H4 (cell line): ENCODE results near the gene FRAS1. TPM values are rescaled to one million over a fixed set of nuclear protein-coding genes. Genes with fewer than 3 reads are reported as not detected.
"Not testable (repeated sequence)": the region's sequence is repeated elsewhere in the genome, so short reads cannot be mapped to it uniquely, and the experiment has no call there.

Experiments used
- DNase-seq: peaks from one replicate; pipeline ENCODE4 v3.0.0-alpha.2; 2015; ENCODE audit warnings: low spot score
- total RNA-seq: library from RNA; depleted of rRNA; stranded (reverse); fragments of >200 nt; shearing (Covaris generic); gene quantifications from 2 replicates; pipeline ENCODE4 v1.2.3, GENCODE V29; 2014

The FRAS1 gene
- total RNA-seq, 1 experiment from 2014 or later = 0.43 TPM

DNA sequence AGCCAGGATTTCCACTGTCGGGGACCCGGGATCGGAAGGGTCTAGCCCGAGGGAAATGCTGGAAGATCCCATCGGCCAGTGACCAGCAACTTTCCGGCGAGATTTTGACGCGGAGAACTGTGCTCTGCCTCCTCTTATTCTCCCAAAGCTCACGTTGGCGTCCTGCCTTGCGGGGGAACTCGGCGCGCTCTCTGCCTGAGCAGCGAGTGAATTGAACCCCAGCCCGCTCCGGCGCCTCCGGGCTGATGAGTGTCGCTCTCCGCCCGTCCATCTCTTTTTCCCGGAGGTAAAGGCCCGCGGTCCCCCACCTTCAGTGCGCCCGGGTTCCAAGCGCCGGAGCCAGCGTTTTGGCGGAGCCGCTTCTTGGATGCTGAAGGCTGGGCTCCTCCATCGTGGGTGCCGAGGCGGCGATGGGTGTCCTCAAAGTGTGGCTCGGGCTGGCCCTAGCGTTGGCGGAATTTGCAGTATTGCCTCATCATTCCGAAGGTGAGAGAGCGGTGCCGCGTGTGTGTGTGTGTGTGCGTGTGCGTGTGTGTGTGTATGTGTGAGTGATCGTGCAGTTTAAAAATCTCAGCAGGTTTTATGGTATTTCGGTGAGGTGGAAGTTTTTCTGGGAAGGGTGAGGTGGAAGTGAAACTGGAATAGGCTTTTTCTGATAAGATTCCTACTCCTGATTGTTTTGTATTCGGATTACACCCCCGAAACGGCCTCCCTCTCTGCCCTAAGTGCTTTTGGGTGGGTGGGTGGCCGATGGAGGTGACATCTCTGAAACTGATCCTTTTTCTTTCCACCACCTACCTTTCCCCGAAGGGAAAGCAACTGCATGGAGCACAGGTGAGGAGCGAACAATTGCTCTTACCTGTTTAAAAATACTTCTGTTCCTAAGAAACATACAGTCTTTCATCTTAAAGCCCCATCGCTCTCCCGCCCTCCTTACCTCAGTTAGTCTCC is 752 bp downstream of the FRAS1 start:
- peak; percentile 23 for DNase-seq

DNA sequence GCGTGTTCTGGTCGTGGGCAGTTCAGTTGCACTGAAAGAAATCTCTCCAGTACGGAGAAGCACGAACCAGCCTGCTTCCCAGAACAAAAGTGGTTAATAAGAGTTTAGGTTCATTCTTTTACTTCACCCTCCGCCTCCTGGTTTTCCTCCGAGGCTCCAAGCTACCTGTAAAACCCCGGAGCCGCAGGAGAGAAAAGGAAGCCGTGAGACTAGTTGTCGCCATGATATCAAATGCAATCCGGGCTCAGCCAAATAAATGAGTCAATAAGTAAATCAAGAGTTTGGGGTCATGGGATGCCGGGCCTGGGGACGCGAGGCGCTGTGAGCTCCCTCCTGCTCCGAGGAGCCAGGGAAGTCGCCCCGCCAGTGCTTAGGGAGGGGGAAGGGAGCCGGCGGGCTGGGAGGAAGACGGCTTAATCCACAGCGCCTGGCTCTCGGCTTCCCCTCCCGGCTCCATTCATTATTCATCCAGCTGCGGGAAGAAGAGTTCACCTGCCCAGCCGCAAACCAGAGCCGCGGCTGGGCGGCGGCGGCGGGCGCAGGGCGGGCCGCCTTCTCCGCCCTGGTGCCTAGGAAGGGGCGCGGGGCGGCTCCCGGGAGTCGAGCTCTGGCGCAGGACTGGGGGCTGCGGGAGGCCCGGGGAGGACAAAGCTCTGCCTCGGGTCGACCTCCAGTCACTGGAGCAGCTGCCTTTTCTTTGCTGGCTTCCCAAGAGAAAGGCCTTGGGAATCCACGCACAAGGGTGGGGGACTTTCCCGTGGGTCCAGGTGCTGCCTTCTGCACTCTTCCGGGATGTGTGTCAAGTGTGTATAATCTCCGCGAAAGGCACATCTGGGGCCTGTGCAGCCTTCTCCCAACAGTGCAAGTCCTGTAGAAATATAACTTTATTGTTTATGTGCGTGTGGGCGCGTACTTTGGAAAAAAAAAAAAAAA is 1.7 kb downstream of the FRAS1 start:
- no peak for DNase-seq

DNA sequence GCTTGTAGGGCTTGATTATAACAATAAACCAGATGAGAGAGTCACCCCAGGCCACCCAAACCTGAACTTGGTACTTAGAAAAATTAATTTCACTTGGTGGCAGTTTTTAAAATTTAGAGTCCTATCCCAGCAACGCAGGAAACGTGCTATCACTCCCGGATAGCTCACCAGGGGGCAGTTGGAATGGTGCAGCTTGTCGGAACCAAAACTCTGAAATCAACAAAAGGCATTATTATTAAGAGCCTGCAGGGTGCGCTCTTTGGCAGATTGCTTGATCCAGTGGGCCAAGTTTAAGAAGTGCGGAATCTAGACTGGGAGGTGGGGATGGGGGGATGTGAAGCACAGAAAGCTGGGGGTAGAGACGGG is 2.4 kb downstream of the FRAS1 start:
- peak; percentile 68 for DNase-seq

DNA sequence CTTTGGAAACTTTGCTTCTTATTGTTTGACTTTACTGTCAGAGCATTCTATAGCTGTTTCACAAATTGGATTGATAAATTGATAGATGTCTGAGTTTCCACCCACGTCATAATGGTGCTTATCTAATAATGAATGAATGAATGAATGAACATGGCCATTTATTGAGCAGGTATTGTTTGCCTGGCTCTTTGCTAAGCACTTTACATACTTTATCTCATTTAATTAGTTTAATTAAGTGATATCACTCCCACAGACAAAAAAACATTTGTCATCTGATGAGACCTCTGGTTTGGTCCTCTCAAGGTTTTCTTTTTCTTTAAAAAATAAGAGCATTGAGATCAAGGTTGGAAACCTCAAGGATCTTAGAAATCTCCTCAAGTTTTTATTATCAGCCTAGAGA is 2.8 kb downstream of the FRAS1 start:
- no peak for DNase-seq

DNA sequence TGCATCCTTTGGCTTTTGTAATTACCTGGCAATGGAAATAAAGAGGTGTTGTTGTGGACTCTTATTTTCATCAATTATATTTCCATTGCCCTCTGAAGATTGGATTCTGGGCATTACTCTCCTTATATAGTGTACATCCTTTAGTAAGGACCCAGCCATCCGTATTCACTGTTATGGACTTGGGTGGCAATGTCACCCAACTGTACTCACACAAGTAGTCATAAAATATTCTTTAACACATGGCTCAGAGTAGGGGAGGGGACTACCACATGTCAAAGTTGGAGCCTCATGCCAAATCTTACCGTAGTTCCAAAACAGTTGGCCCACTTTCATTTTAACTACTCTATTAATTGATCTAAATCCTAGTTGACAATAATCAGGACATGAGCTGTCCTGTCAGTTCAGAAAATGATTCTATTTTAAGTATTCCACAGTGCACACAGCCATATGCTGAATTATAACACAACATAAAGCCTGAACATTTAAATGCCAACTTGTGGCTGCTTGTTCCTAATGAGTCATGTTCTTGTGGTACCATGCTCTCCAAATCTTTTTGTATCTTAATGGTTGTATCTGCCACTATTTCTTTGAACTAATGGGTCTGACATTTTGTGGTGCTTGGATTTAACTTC is 4.9 kb downstream of the FRAS1 start:
- no peak for DNase-seq

DNA sequence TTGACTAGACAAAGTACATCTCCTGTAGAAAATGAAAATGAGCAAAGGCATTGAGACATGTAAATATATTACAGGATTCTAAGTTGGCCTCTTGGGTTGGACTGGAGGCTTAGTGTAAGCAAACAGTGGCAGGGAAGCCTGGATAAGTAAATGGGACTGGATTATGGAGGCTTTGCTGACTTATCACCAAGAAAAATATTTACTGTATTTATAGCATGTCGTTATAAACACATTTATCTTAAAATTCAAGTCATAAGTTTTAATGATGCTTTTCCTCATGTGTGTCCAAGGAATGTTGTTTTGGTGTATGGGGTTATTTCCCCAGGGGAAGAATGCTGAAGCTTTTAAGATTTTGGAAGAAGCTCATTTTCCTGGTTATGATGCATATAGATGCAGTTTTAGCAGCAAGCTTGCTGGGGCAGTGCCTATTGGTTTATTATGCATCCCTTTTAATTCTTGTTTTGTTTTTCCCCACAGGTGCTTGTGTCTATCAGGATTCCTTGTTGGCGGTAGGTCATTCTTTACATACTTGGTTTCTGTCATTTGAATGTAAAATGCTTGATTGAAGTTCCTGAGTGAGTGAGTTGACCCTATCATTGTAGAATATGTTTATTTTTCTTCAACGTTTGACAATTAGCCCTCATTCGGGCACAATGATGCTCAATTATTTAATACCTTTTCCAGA is 8.5 kb downstream of the FRAS1 start:
- no peak for DNase-seq

DNA sequence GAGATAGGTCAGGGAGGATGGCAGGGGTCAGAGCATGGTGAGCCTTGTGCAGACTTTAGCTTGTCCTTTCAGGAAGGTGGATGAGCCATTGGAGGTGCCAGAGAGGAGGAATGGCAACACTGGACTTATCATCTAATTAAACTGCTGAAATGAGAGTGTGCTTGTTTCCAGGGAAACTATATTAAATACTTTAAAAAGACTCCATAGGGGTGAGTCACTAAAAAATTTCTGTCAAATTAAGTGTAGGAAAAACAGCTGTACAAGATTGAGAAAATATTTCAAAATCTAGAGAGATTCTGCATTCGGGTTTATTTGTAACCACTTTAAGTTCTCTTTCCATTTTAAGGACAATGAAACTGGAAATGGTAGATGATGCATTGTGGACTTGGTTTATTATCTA is 11.4 kb downstream of the FRAS1 start:
- DNase-seq = no peak

DNA sequence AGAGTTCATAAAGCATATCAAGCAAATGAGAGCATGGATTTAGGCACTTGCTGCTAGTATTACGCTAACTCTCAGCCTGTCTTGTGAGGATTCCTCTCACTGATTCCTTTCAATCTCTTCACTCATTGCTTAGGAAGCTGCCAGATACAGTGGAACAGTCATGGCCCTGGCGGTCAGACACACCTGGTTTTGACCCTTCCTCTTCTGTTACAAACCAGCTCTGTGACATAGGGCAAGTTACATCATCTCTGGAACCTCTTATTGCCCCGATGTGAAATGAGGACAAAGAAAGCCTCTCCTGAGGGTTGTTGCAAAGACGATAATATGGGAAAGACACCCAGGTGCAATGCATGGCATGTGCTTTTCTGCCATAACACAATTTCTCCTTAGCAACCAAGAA is 12.2 kb downstream of the FRAS1 start:
- no peak for DNase-seq

DNA sequence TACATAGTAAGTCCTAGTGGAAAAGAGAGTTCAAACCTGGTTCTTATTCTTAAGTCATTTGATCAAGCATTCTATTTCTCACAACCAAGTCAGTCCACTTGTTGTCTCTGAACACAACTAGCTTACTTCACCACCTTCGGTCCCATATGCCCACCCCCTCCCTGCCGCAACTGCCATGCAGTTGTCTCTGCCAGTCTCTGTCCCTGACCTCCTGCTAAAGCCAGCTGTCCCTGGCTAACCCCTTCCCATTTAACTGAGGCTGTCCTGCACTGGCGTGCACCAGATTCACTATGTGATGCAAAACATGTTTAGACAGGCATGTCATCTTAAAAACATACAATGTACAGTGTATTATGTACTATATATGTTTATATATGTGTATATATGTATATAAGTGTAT is 12.7 kb downstream of the FRAS1 start:
- no peak for DNase-seq

DNA sequence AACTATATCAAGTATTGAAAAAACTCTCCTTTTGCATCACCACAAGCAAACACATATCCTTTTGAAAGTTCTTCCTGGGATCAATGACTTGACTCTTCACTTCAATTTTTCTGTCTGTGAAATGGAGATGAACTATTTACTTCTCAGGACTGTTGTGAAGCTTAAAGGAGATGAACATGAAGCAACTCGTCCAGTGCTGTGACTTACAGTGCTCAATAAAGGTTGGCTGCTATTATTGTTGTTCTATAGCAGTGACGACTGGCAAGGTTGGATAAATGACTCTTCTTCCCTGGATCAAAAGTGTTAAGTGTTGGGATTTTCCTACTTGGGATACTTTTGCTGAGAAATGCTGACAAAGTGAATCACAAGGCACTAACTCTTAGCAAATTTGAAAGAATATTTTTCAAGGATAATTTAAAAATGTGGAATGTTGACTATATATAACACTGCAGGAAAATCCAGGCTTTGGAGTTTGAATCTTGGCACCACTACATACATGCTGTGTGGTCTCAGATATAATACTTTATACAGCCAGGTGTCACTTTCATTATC is 13.7 kb downstream of the FRAS1 start:
- DNase-seq = no peak

DNA sequence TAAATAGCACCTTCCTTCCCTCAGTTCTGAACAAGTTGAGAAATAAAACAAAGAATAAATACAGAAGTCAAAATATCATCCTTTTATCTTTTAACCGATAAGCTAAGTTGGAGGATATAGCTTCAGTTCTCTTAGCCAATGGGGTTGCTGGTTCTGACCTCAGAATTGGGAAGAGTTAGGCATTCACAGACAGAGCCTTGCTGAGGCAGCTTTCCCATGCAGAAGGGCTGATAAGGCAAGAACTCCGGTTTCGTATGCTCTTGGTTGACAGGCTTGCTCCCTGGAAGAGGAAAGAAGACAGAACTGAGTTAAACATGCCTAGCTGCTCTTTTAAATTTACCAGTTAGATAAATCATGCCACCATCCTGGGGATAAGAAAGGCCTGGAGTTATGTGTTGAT is 17.6 kb downstream of the FRAS1 start:
- DNase-seq = no peak

DNA sequence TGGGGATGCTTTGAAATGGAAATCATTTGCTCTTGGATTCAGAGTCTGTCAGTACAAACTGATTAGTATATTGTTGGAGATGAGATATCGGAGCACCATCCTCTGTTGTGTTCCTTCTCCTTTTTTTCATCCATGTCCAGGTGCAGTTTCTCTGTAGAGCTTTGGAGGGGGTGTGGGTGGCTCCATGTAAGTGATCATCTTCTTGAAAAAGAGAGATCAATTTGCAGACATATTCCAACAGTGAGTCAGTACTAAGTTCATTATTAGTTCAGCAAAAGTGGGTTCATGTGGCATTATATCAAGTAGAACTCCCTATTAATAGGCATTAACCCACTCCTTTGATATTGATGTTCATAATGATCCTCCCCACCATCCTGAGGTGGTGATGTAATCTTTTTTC is 18.9 kb downstream of the FRAS1 start:
- no peak for DNase-seq

DNA sequence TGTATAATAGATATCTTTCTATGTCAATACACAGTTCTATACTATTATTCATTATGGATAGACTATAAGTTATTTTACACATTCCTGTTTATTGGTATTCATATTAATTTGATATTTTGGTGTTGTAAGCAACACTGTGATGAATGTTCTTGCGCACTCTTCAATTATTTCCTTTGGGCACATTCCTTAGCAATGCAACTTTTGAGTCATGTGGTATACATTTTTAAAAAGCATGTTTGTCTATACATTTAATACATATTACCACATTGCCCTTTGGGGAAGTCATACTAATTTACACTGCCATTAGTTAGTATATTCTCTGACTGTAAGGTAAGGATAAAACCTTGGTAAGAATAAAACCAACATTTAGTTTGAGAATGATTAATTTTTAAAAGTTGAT is 21.0 kb downstream of the FRAS1 start:
- DNase-seq = no peak

DNA sequence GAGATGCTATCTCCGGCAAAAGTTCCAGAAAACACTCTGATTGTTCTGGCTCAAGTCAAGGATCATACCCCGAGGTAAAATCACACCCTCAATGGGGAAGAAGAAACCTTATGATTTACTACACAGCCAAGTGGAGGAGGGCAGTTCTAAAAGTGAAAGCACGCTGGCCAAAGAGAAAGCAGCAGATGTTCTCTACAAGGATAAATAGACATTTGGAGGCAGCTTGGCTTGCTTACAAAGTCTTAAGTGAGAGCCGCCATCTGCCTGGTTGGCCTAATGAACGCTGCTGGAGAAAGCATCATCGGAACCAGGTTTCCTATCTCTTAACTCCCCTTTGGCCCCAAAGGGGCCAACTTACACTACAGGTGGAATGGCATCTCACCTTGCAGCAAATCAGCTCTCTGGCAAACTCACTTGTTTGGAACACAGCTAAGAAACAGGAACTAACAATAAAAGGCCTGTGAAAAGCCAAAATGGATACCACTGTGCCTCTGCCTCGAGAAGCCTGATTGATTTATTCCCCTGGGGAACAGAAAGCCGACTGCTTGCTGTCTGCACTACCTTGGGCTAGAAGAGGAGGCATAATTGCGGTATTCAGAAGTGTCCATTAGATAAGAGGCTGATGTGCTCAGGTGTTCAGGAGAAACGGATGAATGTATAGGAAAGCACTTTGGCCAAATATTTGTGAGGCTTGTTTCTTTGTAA is 22.8 kb downstream of the FRAS1 start:
- no peak for DNase-seq

DNA sequence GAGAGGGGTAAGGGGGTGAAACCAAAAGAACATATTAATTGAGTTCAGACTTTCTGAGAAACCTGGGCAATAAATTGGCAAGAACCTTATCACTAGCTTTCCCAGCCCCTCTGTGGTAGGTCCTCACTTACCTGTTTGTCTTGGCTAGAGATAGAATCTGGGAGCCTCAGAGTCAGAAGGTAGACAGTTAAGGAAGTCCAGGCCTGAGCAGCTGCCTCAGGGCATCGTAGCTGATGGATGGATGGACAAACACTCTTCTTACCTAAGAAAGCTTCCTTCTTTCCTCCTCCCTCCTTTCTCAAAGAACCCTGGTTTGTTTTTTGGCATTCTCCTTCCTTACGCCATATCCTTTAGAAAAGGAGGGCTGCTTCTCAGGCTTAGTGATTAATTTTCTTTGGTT is 24.4 kb downstream of the FRAS1 start:
- no peak for DNase-seq

DNA sequence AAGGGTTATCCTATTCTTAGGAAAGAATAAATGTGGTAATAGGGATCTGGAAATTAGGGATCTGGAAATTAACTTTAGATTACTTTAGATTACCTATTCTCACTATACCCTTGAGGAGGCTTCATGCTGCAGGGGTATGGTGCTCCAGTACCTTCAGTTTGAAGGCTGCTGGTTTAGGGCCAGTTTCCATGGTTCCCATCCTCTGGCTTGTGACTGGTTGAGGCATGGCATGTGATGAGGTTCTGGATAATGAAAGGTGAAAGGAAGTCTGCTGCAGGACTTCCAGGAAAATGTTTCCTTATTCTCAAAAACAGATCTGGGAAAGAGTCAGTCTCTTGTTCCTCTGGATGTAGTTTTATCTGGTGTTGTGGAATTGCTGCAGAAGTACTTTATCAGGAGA is 25.9 kb downstream of the FRAS1 start:
- DNase-seq = no peak

DNA sequence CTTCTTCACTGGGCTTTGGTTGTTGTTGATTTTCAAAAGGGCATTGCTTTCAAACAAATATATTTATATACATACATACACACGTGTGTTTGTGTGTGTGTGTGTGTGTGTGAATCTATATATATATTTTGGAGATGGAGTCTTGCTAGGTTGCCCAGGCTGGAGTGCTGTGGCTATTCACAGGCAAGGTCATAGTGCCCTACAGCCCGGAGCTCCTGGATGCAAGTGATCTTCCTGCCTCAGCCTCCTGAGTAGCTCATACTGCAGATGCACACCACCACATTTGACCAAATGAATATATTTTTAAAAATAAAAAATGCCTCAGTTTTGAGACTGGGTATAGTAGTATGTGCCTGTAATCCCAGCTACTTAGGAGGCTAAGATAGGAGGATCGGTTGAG is 34.4 kb downstream of the FRAS1 start:
- no peak for DNase-seq

DNA sequence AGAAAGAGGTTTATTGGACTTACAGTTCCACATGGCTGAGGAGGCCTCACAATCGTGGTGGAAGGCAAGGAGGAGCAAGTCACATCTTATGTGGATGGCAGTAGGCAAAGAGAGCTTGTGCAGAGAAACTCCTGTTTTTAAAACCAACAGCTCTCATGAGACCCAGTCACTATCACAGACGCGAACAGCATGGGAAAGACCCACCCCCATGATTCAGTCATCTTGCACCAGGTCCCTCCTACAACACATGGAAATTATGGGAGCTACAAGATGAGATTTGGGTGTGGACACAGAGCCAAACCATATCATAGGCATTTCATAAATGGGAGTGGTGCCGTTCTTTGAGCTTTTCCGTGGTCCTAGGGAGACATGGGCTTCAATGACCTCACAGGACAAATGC is 35.2 kb downstream of the FRAS1 start:
- not testable (repeated sequence) for DNase-seq

DNA sequence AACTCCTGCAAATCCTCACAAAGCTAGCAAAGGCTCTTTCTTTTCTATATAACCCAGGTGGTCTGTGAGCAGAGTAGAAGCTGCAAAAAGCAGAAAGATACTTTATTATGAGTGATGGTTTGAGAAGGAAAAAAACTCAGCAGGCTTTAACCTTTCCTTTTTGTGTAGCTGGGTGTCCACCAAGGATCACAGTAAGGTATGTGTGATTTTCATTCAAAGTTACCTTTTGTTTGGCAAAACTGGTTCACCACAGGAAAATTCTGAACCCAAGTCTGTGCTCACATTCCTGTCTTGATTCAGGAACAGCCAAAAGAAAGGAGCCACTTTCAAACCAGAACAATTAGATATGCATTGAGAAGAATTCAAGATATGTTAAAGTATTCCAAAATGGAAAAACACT is 35.7 kb downstream of the FRAS1 start:
- no peak for DNase-seq

DNA sequence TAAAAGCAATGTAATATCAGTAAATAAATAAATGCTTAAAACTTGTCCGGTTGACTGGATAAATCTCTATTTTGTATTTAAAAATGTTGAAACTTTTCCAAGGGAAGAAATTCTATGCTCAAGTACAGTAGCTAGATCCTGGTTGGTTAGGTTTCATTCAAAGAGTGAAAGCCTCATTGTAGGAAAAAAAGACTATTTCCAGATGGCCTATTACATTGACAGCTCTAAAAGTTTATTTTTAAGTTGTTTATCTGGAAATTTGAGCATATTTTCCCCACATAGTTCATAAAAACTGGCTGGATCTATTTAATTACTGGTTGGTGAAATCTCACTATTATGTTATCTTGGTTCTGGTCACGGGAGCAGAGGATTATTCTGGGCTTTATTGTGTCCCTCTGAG is 38.0 kb downstream of the FRAS1 start:
- no peak for DNase-seq

DNA sequence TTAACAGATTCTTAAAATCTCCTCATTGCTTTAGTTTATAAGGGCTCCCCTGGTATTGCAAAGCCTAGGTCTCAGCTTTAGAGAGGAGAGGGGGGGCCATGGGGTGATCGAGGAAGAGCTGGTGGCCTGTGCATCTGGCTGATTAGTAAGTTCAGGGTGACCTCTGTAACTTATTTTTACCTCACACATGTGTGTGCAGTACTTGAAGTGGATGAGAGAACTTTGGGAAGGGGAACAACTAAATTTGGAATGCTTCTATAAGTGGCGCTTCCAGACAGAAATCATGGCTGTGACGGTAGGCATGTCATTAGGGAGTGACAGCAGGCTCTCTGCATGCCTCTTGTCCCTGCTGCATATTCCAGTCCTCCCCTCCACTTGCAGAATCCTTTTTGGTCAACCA is 41.9 kb downstream of the FRAS1 start:
- no peak for DNase-seq
